GM12874 (cell line): ENCODE data around the gene RBKS.

ENCODE experiments used
- CTCF ChIP-seq: IDR thresholded peaks from 2 replicates; pipeline ENCODE4 v1.5.1; 2011; ENCODE audit warnings: low read depth, mild to moderate bottlenecking, control low read depth, low read length, moderate library complexity; ENCODE audit not compliant: insufficient read depth

RBKS gene

GRCh38 chr2:27921880-27922547 lies 31.8 kb upstream of the RBKS start:
- TF ChIP-seq CTCF = no peak

- TF ChIP-seq CTCF = no peak
Observed at GRCh38 chr2:27921424-27921823, 31.2 kb upstream of the RBKS start.

- TF ChIP-seq CTCF = no peak
Observed at GRCh38 chr2:27920148-27920885, 30.1 kb upstream of the RBKS start.

- no peak for TF ChIP-seq CTCF
Observed at GRCh38 chr2:27916293-27916995, 26.3 kb upstream of the RBKS start.

GRCh38 chr2:27915874-27916273 lies 25.7 kb upstream of the RBKS start:
- TF ChIP-seq CTCF = no peak

- no peak for TF ChIP-seq CTCF
Observed at GRCh38 chr2:27915191-27915590, 25.0 kb upstream of the RBKS start.

GRCh38 chr2:27914805-27915175 lies 24.6 kb upstream of the RBKS start:
- TF ChIP-seq CTCF = no peak
